Transverse colon (tissue), 4 donors: ENCODE results near the gene CCL8.

Source experiments
- CTCF ChIP-seq, 5 experiments: fragments of 200-600 bp in 3 of 5; fragments of 450-650 bp in 2 of 5; sonication (generic) in 3 of 5; IDR thresholded peaks; 1 replicate in 2 of 5; 2 replicates in 3 of 5; pipeline ENCODE4 v1.5.1; 2016 to 2017; ENCODE audit warnings: antibody characterized with exemption in 5 of 5, inconsistent platforms in 3 of 5, mild to moderate bottlenecking in 2 of 5, moderate library complexity in 1 of 5
- EP300 ChIP-seq: sonication (generic); formaldehyde crosslinking; IDR thresholded peaks from one replicate; pipeline ENCODE4 v1.6.1; 2017; ENCODE audit warnings: antibody characterized with exemption, low read depth
- POLR2A ChIP-seq: fragments of 450-650 bp; IDR thresholded peaks from one replicate; pipeline ENCODE4 v1.6.1; 2016; ENCODE audit warnings: antibody characterized with exemption, mild to moderate bottlenecking, moderate library complexity
- POLR2AphosphoS5 ChIP-seq, 3 donors: sonication (generic); formaldehyde crosslinking; IDR thresholded peaks; one replicate each; pipeline ENCODE4 v1.6.1; 2016; ENCODE audit warnings: antibody characterized with exemption in 3 of 3

GRCh38 chr17:34307110-34307509 lies 12.1 kb upstream of the CCL8 start:
- TF ChIP-seq CTCF (IDR thresholded peaks at IDR 0.05) (no peak), EP300 (no peak), POLR2A (no peak), POLR2AphosphoS5 (IDR thresholded peaks at IDR 0.05) (no peak)
